ENCODE data around the gene PCDH9.

DNA sequence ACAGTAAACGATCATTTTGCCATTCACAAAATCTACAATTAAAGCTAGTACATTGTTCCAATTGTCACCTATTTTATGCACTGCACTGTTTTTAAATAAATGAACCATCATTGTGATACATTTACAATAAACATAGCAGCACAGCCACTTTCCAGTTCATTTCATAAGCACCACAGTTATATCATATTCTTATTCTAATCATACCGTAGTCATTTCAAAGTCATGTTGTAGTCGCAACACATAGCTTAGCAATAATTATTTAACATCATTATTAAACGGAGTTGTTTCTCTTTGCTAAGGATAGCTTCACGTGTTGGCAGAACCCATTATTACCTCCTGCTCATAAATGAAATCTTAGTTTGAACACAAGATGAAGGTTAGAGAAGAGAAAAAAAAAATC lies 2.2 kb upstream of the PCDH9 start:
- TF ChIP-seq CTCF (IDR thresholded peaks at IDR 0.05) (no peak), MEF2A (IDR thresholded peaks at IDR 0.05; ENCODE audit: borderline replicate concordance, low read depth) (no peak), CHD2 (IDR thresholded peaks at IDR 0.05; ENCODE audit: low read length, partially characterized antibody) (no peak), USF2 (IDR thresholded peaks at IDR 0.05; ENCODE audit: borderline replicate concordance, low read depth, low read length) (no peak), RCOR1 (IDR thresholded peaks at IDR 0.05; ENCODE audit: low read length) (no peak), TAF1 (IDR thresholded peaks at IDR 0.05; ENCODE audit: borderline replicate concordance, low read depth, low read length) (no peak), GABPA (IDR thresholded peaks at IDR 0.05; ENCODE audit: low read depth) (no peak)
- TF ChIP-seq, protein P1, sequence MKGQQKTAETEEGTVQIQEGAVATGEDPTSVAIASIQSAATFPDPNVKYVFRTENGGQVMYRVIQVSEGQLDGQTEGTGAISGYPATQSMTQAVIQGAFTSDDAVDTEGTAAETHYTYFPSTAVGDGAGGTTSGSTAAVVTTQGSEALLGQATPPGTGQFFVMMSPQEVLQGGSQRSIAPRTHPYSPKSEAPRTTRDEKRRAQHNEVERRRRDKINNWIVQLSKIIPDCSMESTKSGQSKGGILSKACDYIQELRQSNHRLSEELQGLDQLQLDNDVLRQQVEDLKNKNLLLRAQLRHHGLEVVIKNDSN (IDR thresholded peaks at IDR 0.05; ENCODE audit: borderline replicate concordance, low read depth) = no peak

All from SK-N-SH (cell line).